ENCODE measurements around the gene MLIP. TPM values are rescaled to one million over a fixed set of nuclear protein-coding genes. Genes with fewer than 3 reads are reported as not detected.

MLIP gene
- not detected in 2 replicates for total RNA-seq (2014; rRNA removed; shearing (Covaris generic))
- not detected in 2 replicates for total RNA-seq (2022)
- percentile 11 among the genes with signal in this experiment for Bru-seq, nascent RNA
- percentile 9 among the genes with signal in this experiment for BruChase-seq, experiment 1, labeled RNA remaining after a 6-hour chase
- percentile 26 among the genes with signal in this experiment for BruChase-seq, experiment 2, labeled RNA remaining after a 2-hour chase
- long read RNA-seq, result 0 reads

GRCh38 chr6:54111341-54112045, at the start of gene MLIP:
TSS of gene MLIP (plus strand) at chr6:54111443. CDS start at chr6:54111480, 37 bp downstream.
- no peaks in the 10 kb centered on the region for H3K9me2 ChIP-seq (ENCODE audit: insufficient read depth, low read length)
- no peaks in the 10 kb centered on the region for H4K20me1 ChIP-seq (ENCODE audit: insufficient read depth, low read length)
- H3K4me1 ChIP-seq (ENCODE audit: insufficient read depth, low read length, poor library complexity, severe bottlenecking), result no peaks in the 10 kb centered on the region
- CTCF ChIA-PET (ENCODE audit: unreplicated experiment), result no interaction called here
- intact Hi-C loops (cut with micrococcal nuclease; ENCODE audit: unreplicated experiment), result no loop called here
- no peaks in the 10 kb centered on the region for H3K9me3 ChIP-seq (ENCODE audit: low read length)
- DNase-seq (ENCODE audit: low spot score), result no peak
- POLR2A ChIA-PET, result interaction anchor here (0.6 kb wide), 1 partner anchor 357 kb away, joined by 3 read pairs; no protein-coding TSS in a partner anchor
- no peaks in the 10 kb centered on the region for H3K79me2 ChIP-seq (ENCODE audit: insufficient read depth, low read depth, low read length)
- no peak within 1 kb of the TSS for H2AFZ ChIP-seq (ENCODE audit: low read length)
- TF ChIP-seq EZH2phosphoT487 (IDR thresholded peaks at IDR 0.05; ENCODE audit: borderline replicate concordance, low read depth, low read length) (no peak), CTCF (conservative IDR thresholded peaks at IDR 0.05; ENCODE audit: low read length) (no peak)
- H3K4me2 ChIP-seq (ENCODE audit: low read length), result no peak within 1 kb of the TSS
- no peak within 1 kb of the TSS for H3K4me3 ChIP-seq (ENCODE audit: low read depth, low read length, poor library complexity, severe bottlenecking)
- no peak within 1 kb of the TSS for H3K27ac ChIP-seq (ENCODE audit: low read depth, low read length, poor library complexity, severe bottlenecking)
- no TSS peak for BruUV-seq (replicated peaks)
- no peaks in the 10 kb centered on the region for H3K36me3 ChIP-seq (ENCODE audit: insufficient read depth, low read length)

DNA sequence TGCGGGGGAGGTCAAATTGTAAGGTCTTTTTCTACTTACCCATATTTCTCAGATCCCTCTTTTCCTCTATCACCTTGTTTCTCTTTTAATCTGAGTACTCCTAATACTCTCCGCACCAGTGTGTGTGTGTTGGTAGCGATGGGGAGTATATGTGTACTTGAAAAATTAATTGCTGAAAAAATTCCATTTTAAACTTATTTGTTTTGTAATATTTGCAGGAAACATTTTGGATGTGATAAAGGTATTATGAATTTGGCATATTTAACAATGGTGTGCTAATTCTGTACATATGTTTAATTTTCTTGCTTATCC, 48.1 kb upstream of the MLIP start:
- H3K27ac ChIP-seq (ENCODE audit: low read depth, low read length, poor library complexity, severe bottlenecking), result no peak overlapping the region
- TF ChIP-seq EZH2phosphoT487 (IDR thresholded peaks at IDR 0.05; ENCODE audit: borderline replicate concordance, low read depth, low read length), result no peak
- TF ChIP-seq CTCF (conservative IDR thresholded peaks at IDR 0.05; ENCODE audit: low read length), result no peak
- H3K9me2 ChIP-seq (ENCODE audit: insufficient read depth, low read length), result no peaks in the 10 kb centered on the region
- no peaks in the 10 kb centered on the region for H4K20me1 ChIP-seq (ENCODE audit: insufficient read depth, low read length)
- no peak overlapping the region for H3K4me2 ChIP-seq (ENCODE audit: low read length)
- no TSS peak for BruUV-seq (replicated peaks)
- CTCF ChIA-PET (ENCODE audit: unreplicated experiment), result no interaction called here
- H3K36me3 ChIP-seq (ENCODE audit: insufficient read depth, low read length), result no peaks in the 10 kb centered on the region
- no peaks in the 10 kb centered on the region for H3K79me2 ChIP-seq (ENCODE audit: insufficient read depth, low read depth, low read length)
- no peaks in the 10 kb centered on the region for H3K9me3 ChIP-seq (ENCODE audit: low read length)
- H2AFZ ChIP-seq (ENCODE audit: low read length), result no peak overlapping the region
- POLR2A ChIA-PET, result interaction anchor here (0.7 kb wide), 1 partner anchor 1860 kb away, joined by 3 read pairs; no protein-coding TSS in a partner anchor
- no peak overlapping the region for H3K4me3 ChIP-seq (ENCODE audit: low read depth, low read length, poor library complexity, severe bottlenecking)
- DNase-seq (ENCODE audit: low spot score), result no peak
- intact Hi-C loops (cut with micrococcal nuclease; ENCODE audit: unreplicated experiment), result no loop called here
- H3K4me1 ChIP-seq (ENCODE audit: insufficient read depth, low read length, poor library complexity, severe bottlenecking), result no peaks in the 10 kb centered on the region

GRCh38 chr6:54068694-54069093, 42.5 kb upstream of the MLIP start:
- ChIA-PET CTCF (ENCODE audit: unreplicated experiment) (no interaction called here), POLR2A (no interaction called here)
- Histone ChIP-seq H3K79me2 (ENCODE audit: insufficient read depth, low read depth, low read length) (no peaks in the 10 kb centered on the region), H3K9me2 (ENCODE audit: insufficient read depth, low read length) (no peaks in the 10 kb centered on the region), H4K20me1 (ENCODE audit: insufficient read depth, low read length) (no peaks in the 10 kb centered on the region), H3K4me2 (ENCODE audit: low read length) (no peak overlapping the region), H2AFZ (ENCODE audit: low read length) (no peak overlapping the region), H3K27ac (ENCODE audit: low read depth, low read length, poor library complexity, severe bottlenecking) (no peak overlapping the region), H3K4me3 (ENCODE audit: low read depth, low read length, poor library complexity, severe bottlenecking) (no peak overlapping the region), H3K9me3 (ENCODE audit: low read length) (no peaks in the 10 kb centered on the region), H3K36me3 (ENCODE audit: insufficient read depth, low read length) (no peaks in the 10 kb centered on the region), H3K4me1 (ENCODE audit: insufficient read depth, low read length, poor library complexity, severe bottlenecking) (no peaks in the 10 kb centered on the region)
- no TSS peak for BruUV-seq (replicated peaks)
- TF ChIP-seq CTCF (conservative IDR thresholded peaks at IDR 0.05; ENCODE audit: low read length) (no peak), EZH2phosphoT487 (IDR thresholded peaks at IDR 0.05; ENCODE audit: borderline replicate concordance, low read depth, low read length) (no peak)
- intact Hi-C loops (cut with micrococcal nuclease; ENCODE audit: unreplicated experiment), result no loop called here
- no peak for DNase-seq (ENCODE audit: low spot score)
